ENCODE measurements around the gene DDAH1.

GRCh38 chr1:85278853-85279314 lies 186.1 kb downstream of the DDAH1 start:
- TF ChIP-seq POLR2A (IDR thresholded peaks at IDR 0.05) (no peak), CTCF (IDR thresholded peaks at IDR 0.05) (no peak)

Data from body of pancreas (tissue), 4 donors.